Kasumi-1 (cell line): ENCODE measurements around the gene ANKRD36.
"Not testable (repeated sequence)": the region's sequence is repeated elsewhere in the genome, so short reads cannot be mapped to it uniquely, and the experiment has no call there.

ENCODE experiments used
- DNase-seq, 2 experiments: peaks; one replicate each; lab custom pipeline; 2025; lab: John Stamatoyannopoulos, UW

Gene ANKRD36

DNA sequence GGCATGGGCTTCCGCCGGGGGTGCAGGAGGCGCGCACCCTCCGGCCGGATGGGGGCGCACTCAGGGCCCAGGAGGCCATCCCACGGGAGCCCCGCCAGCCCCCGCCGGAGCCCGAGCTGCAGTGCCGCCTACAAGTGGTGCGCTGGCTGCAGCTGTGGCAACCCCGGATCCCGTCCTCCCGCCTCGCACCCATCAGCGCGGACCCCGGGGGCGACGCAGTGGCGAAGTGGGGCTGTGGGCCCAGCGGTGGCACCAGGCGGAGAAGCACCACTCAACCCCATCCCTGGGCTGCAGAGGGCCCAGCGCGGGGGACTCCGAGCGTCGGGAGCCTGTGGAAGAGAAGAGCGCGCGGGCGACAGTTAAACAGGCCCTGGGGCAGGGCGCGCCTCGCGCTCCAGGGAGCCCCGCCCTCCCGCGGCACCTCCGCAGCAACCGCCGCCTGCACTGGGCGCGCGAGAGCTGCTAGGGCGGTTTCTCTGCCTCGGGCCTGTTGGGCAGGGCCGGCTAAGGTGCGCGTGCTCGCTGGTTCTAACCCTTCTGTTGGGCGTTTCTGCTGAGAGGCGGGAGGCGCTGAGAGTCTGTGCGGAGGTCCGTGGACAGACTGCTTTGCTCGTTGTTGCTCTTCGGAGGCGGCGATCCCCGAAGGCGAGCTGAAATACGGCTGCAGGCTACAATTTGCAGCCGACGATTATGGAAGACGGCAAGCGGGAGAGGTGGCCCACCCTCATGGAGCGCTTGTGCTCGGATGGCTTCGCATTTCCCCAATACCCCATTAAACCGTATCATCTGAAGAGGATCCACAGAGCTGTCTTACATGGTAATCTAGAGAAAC, at the start of gene ANKRD36:
Gene ANKRD36 (plus strand): TSS at position 104 of the 832 bp plus-strand sequence. CDS start 587 bp downstream, at position 691.
- DNase-seq = not testable (repeated sequence)

DNA sequence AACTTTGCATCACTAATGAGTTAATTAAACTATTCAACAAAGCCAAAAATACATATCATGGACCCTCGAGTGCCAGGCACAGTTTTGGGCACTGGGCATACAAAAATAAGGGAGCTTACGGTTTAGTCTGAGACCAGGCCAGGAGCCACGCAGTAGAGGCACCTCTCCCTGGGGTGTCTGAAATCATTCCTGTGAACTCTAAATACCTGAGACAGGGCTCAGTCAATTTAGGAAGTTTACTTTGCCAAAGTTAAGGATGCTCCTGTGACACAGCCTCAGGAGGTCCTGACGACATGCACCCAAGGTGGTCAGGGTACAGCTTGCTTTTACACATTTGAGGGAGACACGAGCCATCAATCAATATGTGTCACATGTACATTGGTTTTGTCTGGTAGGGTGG, 46.9 kb upstream of the ANKRD36 start:
- DNase-seq = not testable (repeated sequence)

DNA sequence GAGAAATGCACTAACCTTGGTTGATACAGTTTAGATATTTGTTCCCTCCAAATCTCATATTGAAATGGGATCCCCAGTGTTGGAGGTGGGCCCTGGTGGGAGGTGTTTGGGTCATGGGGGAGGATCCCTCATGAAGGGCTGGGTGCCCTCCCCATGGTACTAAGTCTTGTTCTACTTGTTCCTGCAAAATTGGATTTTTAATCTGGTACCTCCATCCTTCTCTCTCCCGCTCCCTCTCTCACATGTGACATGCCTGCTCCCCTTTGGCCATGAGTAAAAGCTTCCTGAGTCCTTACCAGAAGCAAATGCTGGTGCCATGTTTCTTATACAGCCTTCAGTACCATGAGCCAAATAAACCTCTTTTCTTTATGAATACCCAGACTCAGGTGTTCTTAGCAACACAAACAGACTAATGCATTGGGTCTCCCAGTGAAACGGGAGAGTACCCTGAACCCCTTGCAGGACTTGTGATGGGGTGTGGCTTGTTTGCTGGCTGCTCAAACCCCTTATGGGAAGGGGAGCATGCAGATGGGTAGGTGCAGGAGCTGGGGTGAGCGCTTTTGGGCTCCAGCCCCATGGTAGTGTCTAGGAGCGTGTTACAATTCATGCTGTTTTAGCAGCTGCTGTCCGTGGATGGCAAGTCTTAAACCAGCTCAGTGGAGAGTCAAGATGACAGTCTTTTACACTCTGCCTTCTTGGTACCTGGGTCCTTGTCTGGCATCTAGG, 45.5 kb upstream of the ANKRD36 start:
- no peak for DNase-seq

DNA sequence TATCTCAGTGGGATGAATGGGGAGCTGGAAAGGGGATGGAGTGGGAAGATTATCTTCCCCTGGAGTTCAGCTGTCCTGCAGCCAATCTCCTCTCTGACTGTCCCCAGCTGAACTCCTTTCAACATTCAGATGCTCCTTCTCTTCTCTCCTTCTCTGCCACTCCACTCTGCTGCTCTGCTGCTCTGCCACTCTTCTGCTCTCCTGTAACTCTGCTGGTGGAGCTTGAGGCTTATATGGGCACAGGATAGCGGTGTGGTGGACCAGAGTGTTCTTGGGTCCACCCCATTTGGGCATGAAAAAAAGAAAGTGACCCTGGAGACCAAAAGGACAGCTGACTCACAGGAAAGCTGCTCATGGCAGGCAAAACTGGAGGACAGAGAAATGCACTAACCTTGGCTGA, 44.9 kb upstream of the ANKRD36 start:
- no peak for DNase-seq

DNA sequence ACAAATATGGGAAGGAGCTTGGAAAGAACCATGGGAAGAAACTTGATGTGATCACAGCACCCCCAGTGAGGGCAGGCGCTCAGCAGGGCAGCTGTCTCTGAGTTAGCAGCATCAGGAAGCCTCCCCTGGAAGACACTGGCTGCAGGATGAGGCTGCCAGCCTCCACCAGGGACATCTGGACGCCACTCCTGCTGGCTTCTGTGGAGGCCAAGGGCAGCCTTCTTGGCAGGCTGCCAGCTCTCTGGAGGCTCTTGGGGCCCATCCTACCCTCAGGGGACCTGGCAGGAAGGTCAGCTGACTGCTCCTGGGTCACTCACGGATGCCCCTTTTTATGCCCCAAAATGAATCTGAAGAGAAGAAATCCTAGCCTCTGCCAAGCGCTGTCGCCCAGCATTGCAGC, 44.2 kb upstream of the ANKRD36 start:
- DNase-seq = not testable (repeated sequence)

DNA sequence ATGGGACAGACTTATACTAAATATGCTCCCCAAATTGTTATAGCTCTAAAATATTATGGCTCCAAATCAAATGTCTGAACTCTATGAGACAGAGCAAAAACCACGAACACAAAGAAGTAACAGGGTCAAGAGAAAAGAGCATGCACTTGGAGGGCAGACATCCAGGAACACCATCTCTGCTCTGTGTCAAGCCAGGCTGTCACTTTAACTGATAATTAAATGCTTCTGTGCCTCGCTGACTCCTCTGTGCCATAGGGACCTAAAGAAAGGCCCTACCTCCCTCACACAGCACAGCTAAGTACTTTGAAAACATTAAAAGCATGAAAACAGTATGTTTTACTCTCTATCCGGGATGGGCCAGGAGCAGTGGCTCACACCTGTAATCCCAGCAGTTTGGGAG, 42.0 kb upstream of the ANKRD36 start:
- not testable (repeated sequence) for DNase-seq

DNA sequence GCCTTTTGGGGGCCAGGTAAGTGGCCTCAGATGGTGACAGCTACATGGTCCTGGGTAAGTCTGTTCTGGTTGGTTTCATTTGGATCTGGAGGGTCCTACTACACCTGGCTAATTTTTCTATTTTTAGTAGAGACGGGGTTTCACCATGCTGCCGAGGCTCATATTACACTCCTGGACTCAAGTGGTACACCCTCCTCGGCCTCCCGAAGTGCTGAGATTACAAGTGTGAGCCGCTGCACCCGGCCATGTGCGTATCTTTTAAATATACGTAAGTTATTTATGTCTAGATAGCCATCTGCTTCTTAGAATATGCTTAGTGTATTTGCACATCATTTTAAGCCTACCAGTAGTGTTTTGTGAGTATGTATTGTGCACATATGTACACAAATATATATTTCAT, 35.7 kb upstream of the ANKRD36 start:
- not testable (repeated sequence) for DNase-seq

DNA sequence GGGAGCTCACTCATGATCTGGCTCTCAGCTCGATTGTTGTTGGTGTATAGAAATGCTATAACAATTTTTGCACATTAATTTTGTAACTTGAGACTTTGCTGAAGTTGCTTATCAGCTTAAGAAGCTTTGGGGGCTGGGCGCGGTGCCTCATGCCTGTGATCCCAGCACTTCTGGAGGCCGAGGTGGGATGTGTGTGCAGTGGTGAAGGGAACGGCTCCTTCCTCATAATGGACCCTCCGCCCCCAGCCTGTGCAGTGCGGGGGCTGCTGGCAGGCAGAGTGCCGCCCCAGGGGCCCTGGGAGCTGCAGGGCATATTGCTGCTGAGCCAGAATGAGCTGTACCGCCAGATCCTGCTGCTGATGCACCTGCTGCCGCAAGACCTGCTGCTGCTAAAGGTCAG, 32.1 kb upstream of the ANKRD36 start:
- not testable (repeated sequence) for DNase-seq

DNA sequence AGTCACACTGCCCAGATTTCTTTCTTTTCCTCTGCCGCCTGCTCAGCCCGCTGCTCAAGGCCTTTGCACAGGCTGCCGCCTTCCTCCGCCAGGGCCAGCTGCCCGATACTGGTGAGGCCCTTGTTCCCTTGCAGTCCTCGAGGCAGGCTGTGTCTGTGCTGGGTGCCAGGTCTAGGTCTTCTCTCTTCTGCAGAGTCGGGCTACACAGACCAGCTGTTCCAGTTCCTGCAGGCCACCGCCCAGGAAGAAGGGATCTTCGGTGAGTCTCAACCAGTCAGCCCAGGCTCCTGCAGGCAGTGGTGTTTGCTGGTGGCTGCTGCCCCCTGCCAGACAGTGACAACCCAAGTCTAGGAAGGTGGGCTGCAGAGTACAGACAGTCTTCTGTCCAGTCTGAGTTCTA, 30.7 kb upstream of the ANKRD36 start:
- not testable (repeated sequence) for DNase-seq

DNA sequence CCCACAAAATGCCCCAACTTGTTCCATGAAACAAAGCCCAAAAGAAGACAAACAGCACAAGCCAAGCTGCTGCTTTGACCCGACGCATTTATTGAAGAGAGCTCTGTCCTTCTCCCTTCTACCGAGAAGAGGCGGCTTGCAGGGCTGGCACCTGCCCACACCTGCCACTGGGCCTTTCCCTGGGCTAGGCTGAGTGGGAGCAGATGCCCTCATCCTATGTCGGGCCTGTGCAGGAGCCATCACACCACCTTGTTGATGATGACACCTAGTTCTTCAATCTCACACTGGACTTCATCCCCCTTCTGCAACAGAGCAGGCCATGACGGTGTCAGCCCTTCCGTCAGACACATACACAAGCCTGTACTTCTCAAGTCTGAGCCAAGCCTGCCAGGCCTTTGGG, 29.4 kb upstream of the ANKRD36 start:
- not testable (repeated sequence) for DNase-seq

DNA sequence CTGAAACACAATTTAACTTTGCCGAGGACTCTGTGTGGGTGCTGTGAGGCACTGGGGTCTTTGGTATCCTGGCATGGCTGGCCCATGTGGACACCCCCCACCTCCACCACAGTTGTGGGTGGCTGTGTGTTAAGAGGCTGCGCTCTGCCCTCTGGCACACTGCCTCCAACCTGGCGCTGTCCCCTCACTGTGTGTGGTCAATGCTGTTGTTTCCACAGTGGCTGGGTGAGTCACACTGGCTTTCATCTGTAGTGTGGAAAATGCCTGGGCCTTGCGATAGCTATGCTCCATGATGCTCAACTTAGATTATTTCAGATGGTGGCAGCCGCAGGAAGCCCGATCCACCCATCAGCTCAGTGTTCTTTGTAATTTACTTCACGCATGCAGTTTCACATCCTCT, 27.9 kb upstream of the ANKRD36 start:
- DNase-seq = not testable (repeated sequence)

DNA sequence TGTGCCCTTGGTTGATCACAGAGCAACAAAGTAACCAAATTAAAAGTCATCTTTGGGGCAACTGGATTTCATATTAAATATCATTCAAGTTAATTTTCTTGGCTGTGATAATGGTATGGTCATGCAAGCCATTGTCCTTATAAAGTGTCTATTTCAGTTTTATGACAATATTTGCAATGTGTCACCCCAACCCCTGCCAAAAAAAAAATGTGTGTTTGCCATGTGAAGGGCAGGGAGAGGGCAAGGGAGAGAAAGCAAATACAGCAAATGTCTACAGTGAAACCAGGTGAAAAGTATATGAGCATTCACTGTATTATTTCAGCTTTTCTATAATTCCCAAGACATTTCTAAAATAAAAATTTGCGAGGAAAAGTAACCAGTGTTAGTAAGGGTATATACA, 24.2 kb upstream of the ANKRD36 start:
- DNase-seq = not testable (repeated sequence)

DNA sequence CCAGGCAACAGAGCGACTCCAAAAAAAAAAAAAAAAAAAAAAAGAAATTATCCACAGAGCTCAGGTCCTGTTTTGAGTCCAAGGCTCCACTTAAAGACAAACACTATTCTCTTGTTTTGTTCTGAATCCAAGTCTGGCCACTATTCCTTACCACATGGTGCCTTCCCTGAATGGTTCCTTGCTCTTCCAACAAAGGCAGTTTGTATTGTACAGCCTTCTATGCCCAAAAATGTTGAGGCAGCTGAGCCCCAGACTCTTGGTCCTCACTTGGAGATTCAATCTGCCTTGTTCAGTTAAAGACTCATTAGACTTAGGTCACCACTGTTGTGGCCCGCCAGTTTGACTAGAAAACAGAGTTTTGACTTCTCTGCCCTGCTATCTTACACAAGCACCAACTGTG, 20.0 kb upstream of the ANKRD36 start:
- not testable (repeated sequence) for DNase-seq

DNA sequence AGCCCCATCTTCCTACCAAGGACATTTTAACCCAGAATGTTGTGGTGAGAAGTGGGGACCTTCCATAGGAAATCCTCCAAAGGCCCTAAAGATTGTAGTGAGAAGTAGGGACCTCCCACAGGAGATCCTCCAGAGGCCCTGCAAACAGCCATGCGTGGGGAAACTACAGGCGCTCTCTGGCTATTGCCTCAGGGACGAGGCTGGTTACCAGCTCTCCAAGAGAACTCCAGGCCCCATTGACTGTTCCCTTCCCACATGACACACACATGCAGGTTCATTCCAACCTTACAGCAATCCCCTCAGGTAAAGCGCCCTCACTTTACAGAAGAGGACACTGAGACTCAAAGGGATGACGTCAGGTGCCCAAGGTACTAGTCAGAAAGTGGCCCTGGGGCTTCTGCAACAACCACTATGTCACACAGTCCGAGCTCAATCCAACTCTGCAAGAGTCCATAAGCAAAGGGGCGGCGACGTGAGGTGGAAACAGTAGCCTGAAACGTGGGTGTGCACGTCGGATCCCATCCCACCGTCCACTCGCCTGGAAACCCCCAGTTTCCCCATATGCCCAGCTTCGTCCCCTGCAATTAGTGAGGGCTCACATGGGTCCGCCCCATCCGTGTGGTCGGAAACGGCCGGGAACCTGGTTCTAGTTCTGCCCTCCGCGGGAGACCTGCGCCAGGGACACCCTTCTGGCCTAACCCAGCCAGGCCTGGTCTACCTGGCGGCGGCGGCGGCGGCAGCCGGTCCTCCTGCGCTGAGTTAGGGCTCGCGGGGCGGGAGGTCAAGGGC, 18.8 kb upstream of the ANKRD36 start:
- DNase-seq = not testable (repeated sequence)

DNA sequence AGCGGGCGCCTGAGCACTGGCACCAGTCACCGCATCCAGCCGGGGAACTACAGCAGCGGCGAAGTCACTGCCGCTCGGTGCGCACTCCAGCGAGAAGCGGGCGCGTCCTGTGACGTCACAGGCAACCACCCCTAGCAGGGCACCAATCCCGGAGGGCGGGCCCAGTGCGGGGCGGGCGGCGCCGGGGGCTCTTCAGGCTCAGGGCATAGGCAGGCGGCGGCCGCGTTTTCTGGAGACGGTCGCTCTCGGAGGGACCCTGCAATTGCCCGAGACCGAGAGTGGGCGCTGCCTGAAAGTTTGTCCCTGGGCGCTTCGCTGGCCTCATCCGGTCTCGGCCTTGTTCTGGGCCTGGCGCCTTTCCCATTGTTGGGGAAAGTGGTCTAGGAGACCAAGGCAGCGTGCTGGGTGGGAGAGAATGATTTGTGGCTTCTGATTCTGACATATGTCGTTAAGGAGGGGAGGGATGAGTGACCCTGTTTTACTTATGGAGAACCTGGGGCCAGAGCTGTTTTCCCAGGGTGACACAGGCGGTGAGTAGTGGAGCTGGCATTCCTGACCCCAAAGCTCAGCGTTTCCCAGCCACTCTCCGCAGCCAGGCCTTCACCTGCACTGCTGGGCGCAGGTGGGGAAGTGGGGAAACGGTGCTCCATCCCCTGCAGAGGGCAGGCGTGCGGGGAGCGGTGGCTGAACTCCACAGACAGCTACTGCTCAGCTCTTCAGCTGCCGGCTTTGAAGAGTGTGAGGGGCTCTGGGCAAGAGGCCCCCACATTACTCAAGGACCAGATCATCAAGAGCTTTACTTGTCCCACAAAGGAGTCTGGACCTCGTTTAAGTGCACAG, 18.0 kb upstream of the ANKRD36 start, which contains the start of gene FAHD2B:
Gene FAHD2B (minus strand): TSS at position 111 of the 840 bp plus-strand sequence. CDS start 3,176 bp downstream, outside the sequence.
- DNase-seq = peak; percentile 46 to 51

DNA sequence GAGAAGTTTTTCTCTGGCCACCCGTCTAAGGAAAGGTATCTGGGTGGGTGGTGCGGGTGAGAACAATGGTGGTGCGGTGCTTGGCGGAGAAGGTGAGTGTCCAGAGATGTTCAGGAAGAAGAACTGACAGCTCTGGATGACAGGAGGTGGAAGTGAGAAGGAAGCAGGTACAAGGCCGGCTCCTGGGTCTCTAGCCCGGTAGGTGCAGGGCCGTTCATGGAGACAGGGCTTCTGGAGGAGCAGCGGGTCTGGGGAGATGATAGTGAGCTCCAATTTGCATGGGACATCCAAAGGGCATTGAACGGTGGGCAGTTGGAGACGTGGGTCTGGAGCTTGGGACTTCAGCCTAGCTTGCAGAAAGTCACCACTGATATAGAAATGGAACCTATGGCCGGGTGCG, 17.3 kb upstream of the ANKRD36 start:
- DNase-seq = no peak

DNA sequence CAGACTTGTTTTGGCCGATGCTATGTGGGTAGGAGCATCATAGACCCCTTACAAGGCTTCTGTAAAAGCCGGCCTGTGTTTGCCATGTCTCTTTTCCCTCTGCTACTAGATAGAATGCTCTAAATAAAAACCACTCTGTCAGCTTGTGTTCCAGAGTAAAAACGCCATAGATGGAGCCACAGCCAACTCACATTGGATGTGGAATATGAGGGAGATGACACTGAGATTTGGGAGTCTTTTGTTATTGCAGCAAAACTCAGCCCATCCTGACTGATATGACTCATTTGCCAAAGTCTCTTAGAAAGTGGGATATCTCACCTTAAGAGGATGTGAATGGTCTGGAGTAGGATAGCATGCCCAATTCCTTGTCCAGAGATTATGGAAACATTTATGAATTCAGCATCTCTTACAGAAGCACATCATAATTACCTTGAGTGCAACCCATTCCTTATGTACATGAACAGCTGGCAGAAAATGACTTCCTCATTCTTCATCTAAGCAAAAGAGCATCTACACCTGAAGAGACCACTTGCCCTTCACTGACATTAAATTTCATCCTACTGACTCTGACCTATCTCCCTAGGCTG, 14.1 kb upstream of the ANKRD36 start:
- not testable (repeated sequence) for DNase-seq

DNA sequence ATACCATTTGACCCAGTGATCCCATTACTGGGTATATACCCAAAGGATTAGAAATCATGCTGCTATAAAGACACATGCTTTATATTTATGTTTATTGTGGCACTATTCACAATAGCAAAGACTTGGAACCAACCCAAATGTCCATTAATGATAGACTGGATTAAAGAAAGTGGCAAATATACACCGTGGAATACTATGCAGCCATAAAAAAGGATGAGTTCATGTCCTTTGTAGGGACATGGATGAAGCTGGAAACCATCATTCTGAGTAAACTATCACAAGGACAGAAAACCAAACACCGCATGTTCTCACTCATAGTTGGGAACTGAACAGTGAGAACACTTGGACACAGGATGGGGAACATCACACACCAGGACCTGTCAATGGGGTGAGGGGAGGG, 6.1 kb upstream of the ANKRD36 start:
- not testable (repeated sequence) for DNase-seq

DNA sequence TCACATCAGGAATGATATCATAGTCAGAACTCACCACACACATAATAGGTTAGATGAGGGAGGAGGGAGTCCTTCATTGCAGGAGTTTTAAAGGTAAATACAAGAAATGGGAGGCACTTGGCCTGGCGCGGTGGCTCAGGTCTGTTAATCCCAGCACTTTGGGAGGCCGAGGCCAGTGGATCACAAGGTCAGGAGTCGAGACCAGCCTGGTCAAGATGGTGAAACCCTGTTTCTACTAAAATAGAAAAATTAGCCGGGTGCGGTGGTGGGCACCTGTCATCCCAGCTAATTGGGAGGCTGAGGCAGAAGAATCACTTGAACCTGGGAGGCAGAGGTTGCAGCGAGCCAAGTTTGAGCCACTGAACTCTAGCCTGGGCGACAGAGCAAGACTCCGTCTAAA, 1.7 kb upstream of the ANKRD36 start:
- DNase-seq = not testable (repeated sequence)

DNA sequence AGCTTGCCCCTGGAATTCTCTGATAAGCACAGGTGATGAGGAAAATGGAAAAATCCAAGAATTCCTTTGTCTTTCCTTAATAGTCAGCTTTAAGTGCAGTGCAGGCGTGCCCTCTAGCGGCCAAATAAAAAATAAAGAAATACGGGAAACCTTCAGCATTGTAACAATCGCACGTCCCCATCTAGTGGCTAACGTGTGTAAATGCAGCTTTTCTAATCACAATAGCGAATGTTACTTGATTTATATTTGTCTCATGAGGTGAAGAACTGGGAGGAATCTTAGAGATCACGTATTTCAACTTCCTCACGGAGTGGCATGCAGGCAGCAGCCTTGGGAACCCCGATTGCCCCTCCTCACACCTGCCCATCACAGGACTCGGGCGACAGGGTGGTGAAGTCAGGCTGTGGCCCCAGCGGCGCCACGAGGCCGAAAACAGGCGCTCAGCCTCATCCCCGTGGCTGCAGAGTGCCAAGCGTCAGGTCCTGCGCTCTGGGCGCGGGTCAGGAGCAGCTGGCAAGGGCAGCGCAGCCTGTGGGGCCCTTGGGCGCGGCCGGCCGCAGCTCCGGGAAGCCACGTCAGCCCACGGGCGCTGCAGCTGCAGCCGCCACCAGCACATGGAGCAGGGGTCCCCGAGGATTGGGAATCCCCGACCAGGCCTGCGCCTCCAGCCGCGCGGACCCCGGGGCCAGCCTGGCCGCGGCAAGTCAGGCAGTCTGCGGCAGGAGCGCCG, 468 bp upstream of the ANKRD36 start:
- DNase-seq = not testable (repeated sequence)
